ENCODE data around the gene TMEM255B.
A peak's percentile ranks its signal among the peaks of the same experiment; 100 is the strongest.

Gene TMEM255B

DNA sequence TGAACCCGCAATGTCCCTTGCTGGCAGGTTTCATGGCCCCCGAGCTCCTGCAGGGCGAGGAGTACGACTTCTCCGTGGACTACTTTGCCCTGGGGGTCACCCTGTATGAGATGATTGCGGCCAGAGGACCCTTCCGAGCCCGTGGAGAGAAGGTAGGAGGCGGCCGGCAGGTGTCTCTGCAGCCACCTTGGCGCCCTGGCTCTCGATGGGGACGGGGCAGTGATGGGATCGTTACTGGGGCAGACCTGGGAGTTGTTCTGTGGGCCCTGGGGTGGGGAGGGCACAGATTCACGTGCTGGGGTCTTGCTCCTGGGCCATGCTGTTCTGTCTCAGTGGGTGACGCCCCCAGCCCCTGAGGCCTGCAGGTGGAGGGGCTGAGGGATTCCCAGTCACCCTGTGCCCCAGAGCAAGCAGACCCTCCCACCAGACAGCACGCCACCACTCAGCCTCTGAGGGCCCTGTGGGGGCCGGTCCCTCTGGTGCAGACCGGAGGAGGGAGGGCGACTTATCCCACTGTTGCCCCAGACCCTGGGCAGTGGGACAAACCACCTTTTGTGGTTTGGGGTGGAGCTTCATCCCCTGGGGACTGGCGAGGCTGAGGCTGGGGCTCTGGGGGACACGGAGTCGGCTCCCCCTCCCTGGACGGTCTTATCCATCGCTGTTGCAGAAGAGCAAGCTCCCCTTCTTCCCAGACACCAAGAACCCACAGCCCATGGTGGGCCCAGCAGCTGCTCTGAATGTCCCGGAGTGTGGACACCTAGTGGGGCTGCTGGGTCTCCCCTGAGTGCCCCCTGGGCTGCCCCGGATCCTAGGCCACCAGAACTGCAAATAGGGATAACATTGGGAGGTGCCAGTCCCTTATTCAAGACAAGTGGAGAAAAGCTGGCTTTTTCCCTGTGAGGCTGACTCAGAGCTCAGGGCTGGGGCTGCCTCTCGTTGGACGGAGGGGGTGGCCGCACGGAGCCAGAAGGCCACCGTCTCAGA is 27.5 kb upstream of the TMEM255B start:
- H3K9me3 Mint-ChIP-seq = no peaks in the 10 kb centered on the region
- no peaks in the 10 kb centered on the region for H3K27me3 Mint-ChIP-seq
- no peak overlapping the region for H3K27ac Mint-ChIP-seq
- no peak for ATAC-seq
- no peaks in the 10 kb centered on the region for H3K36me3 Mint-ChIP-seq
- H3K4me1 Mint-ChIP-seq = peaks cover 10% of the 10 kb centered on the region
- H3K4me3 Mint-ChIP-seq = no peak overlapping the region

DNA sequence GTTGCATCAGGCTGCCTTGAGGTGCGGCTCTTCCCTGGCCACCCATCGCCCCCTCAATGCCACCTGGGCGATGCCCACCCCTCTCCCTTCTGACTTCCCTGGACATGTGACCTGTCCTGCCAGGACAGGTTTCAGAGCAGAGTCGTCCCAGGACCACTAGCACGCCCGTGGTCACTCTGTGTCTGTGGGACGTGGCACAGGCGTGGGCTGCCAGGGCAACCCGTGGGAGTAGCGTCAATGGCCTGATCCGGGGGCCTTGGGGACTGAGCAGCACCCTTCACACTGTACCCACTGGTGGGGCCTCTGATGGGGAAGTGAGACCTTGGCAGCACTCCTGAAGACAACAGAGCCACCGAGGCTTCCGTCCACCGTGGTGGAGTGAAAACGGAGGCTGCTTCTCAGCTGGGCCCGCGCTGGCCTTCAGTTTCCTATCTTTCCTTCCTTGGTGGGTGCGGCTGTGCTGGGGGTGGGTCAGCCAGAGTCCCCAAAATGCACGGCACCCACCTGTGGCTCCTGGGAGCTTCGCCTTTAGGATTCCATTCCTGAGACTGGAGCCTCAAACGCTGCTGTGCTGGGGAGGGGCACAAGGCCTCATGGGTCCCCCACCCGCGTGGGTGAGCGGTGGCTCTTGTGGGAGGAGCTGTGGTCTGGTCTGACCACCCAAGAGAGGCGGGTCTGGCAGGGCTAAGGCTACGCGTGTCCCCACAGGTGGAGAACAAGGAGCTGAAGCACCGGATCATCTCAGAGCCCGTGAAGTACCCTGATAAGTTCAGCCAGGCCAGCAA is 26.7 kb upstream of the TMEM255B start:
- no peak overlapping the region for H3K4me3 Mint-ChIP-seq
- H3K4me1 Mint-ChIP-seq = peaks cover 10% of the 10 kb centered on the region
- no peaks in the 10 kb centered on the region for H3K9me3 Mint-ChIP-seq
- peaks cover under 1% of the 10 kb centered on the region for H3K27me3 Mint-ChIP-seq
- no peaks in the 10 kb centered on the region for H3K36me3 Mint-ChIP-seq
- no peak overlapping the region for H3K27ac Mint-ChIP-seq
- peak; percentile 25 for ATAC-seq

DNA sequence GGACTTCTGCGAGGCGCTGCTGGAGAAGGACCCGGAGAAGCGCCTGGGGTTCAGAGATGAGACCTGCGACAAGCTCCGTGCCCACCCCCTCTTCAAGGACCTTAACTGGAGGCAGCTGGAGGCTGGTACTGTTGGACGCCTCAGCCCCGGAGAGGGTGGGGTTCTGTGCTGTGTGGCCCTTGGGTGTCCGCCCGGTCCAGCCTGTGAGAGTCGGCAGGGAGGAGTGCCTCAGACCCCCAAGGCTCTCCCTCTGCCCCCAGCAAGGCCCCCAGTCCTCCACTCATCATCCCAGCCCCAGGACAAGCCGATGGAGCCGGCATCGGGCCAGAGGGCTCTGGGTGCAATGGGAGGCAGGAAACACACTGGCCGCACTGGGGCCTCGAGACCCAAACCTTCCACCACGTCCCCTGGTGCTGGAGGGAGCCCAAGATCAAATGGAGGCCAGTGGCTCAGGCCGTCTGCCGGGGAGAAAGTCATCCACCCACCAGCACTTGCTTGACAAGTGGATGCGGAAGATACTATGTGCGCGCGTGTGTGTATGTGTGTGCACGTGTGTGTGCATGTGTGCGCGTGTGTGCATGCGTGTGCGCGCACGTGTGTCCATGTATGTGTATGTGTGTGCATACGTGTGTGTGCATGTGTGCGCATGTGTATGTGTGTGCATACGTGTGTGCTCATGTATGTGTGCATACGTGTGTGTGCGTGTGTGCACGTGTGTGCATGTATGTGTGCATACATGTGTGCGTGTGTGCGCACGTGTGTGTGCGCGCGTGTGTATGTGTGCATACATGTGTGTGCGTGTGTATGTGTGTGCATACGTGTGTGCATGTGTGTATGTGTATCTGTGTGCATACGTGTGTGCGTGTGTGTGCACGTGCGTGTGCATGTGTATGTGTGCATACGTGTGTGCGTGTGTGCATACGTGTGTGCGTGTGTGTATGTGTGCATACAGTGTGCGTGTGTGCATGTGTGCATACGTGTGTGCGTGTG is 25.8 kb upstream of the TMEM255B start:
- ATAC-seq = no peak
- Mint-ChIP-seq H3K36me3 (no peaks in the 10 kb centered on the region), H3K4me1 (peaks cover 10% of the 10 kb centered on the region), H3K27me3 (peaks cover 9% of the 10 kb centered on the region), H3K27ac (no peak overlapping the region), H3K9me3 (no peaks in the 10 kb centered on the region), H3K4me3 (no peak overlapping the region)

DNA sequence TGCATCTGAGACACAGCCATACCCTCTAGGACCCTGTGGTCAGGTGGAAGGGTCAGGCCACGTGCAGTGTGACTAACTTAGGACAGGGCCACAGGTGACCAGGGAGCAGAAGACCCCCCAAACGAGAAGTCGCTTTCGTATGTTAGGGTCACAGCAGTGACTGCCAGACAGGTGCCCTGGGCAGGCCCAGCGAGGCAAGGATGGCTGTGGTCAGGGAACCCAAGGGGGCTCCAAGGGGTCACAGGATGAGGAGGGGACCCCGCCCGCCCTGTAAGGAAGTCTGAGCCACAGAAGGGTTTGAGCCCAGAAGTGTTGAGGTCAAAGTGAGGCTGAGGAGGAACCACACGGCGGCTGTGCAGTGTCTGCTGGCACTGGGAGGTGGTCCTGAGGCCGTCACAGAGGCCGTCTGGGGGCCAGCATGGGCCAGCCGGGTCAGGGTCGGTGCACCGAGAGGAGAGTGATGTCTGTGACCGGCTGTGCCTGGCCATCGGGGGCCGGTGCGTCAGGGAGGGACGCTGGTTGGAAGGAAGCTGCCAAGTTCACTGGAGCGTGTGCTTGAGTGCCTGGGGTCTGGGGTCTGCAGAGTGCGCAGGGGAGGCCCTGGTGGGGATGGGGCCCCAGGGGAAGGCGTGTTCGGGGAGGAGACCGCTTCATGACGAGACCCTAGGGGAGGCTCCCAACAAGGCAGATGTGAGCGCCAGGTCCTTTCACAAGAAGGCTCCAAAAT is 24.8 kb upstream of the TMEM255B start:
- Mint-ChIP-seq H3K4me1 (peaks cover 10% of the 10 kb centered on the region), H3K27ac (no peak overlapping the region), H3K36me3 (no peaks in the 10 kb centered on the region), H3K27me3 (peaks cover 13% of the 10 kb centered on the region), H3K4me3 (no peak overlapping the region), H3K9me3 (no peaks in the 10 kb centered on the region)
- no peak for ATAC-seq

DNA sequence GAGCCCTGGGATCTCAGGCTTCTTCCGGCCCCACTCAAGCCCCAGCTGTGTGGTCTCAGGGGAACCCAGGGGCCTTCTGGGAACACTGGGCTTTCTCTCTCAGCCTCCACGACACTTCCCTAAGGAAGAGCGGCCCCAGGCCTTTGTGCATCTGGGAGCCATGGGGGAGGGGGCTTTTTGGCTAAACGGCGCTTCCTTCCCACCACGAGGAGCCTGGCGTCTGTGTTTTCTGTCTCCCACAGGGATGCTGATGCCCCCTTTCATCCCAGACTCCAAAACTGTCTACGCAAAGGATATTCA is 24.2 kb upstream of the TMEM255B start:
- peaks cover 18% of the 10 kb centered on the region for H3K27me3 Mint-ChIP-seq
- no peak overlapping the region for H3K27ac Mint-ChIP-seq
- no peak overlapping the region for H3K4me3 Mint-ChIP-seq
- ATAC-seq = no peak
- H3K9me3 Mint-ChIP-seq = no peaks in the 10 kb centered on the region
- H3K36me3 Mint-ChIP-seq = no peaks in the 10 kb centered on the region
- H3K4me1 Mint-ChIP-seq = peaks cover 10% of the 10 kb centered on the region

DNA sequence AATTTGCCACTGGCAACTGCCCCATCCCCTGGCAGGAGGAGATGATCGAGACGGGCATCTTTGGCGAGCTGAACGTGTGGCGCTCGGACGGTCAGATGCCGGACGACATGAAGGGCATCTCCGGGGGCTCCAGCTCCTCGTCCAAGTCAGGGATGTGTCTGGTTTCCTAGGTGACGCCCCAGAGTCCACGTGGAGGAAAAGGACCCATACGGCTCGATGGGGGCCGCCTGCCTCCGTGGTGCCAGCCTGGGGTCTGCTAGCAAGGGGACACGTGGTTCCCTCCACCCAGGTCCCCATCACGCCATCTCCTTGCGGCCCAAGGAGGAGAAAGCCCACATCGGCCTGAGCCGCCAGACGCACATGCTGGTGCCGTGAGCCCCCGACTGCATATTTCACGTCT is 23.8 kb upstream of the TMEM255B start:
- no peak overlapping the region for H3K4me3 Mint-ChIP-seq
- H3K9me3 Mint-ChIP-seq = no peaks in the 10 kb centered on the region

DNA sequence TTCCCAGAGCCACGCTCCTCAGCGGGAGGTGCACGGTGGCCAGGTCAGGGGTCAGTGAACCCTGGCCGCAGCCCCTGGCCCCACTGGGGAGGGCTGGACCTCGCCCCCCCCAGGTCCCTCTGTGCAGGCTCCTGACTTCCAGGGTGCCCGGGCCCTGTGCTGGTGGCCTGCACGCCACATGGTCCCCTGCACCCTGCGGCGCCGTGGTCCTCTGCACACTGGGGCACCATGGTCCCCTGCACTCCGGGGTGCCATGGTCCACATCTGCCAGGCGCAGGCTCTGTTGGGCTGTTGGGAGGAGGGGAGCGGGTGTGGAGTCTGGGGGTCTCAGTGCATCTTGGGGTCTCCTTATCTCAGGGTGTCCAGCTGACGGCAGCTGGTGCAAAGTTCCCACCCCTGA is 23.3 kb upstream of the TMEM255B start:
- Mint-ChIP-seq H3K27ac (no peak overlapping the region), H3K4me1 (peaks cover 10% of the 10 kb centered on the region), H3K9me3 (no peaks in the 10 kb centered on the region), H3K27me3 (peaks cover 28% of the 10 kb centered on the region), H3K4me3 (no peak overlapping the region), H3K36me3 (no peaks in the 10 kb centered on the region)
- ATAC-seq = peak; percentile 14

More for the DNA sequence above, 23.8 kb upstream of the TMEM255B start:
- Mint-ChIP-seq H3K36me3 (no peaks in the 10 kb centered on the region), H3K4me1 (peaks cover 10% of the 10 kb centered on the region), H3K27me3 (peaks cover 22% of the 10 kb centered on the region), H3K27ac (no peak overlapping the region)
- no peak for ATAC-seq

DNA sequence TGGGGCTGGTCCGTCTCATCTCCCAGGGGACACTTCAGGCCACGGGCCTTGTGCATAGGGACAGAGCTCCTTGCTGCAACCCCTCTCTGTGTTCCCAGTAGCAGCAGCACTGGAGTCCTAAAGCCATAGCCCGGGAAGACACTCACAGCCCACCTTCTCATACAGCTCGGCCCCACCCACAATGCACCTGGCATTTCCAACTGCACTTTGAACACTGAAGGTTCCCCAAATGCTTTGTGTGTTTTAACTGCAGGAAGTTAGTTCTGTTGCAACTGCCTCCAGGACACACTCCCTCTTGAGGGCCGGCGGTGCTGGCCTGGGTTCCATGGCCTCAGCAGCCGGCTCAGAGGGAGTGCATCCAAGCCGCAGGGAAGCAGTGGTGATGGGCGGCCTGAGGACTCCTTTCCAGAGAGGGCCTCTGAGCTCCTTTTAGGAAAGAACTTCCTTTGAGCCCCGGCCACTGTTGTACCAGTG is 22.7 kb upstream of the TMEM255B start:
- H3K4me3 Mint-ChIP-seq = no peak overlapping the region
- H3K4me1 Mint-ChIP-seq = peaks cover 12% of the 10 kb centered on the region
- H3K9me3 Mint-ChIP-seq = no peaks in the 10 kb centered on the region
- peaks cover 33% of the 10 kb centered on the region for H3K27me3 Mint-ChIP-seq
- no peak overlapping the region for H3K27ac Mint-ChIP-seq
- H3K36me3 Mint-ChIP-seq = no peaks in the 10 kb centered on the region
- no peak for ATAC-seq

DNA sequence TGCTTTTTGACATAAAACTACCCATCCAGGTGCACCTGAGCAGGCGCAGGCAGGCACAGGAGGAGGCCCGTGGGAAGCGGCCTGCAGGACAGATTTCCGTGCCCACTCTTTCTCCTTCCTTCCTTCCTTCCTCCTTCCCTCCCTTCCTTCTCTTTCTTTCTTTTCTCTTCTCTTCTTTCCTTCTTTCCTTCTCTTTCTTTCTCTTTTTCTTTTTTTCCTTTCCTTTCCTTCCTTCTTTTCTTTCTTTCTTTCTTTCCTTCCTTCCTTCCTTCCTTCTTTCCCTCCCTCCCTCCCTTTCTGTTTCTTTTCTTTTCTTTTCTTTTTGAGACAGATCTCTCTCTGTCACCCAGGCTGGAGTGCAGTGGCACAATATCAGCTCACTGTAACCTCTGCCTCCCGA is 21.2 kb upstream of the TMEM255B start:
- H3K27me3 Mint-ChIP-seq = peaks cover 47% of the 10 kb centered on the region
- H3K36me3 Mint-ChIP-seq = no peaks in the 10 kb centered on the region
- ATAC-seq = no peak
- H3K4me1 Mint-ChIP-seq = peaks cover 6% of the 10 kb centered on the region
- H3K4me3 Mint-ChIP-seq = no peak overlapping the region
- H3K27ac Mint-ChIP-seq = no peak overlapping the region
- H3K9me3 Mint-ChIP-seq = no peaks in the 10 kb centered on the region

DNA sequence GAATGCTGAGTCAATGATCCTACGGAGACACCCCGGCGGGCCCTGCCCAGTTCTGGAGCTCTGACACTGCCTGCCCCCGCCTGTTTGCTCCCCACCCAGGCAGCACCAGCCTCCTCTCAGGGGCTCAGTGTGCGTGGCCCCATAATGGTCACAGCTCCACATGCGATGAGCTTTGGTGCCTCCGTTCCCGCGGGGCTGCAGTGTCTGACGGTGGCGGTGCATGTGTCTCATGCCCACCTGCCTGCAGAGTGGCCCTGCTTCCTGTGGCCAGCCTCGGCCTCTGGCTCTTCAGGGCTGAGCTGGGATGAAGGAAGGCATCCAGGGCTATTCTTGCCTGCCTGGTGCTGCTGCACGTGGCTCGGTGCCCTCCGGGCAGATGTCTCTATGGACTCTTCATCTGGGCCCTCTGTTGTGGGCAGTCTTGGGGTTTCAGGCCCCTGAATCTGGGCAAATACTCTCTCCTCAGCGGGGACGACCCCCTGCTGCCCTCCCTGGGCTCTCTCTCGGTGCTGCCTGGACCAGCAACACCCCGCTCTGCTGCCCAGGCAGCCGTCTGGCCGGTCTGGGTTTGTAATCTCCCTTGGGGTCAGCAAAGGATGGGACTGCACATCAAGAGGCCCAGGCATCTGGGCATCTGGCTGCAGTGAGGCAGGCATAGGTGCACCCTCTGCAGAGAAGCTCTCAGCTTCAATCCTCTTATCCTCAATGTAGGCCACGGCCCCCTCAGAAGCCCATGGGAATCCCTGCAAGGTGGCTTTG is 19.3 kb upstream of the TMEM255B start:
- no peak for ATAC-seq
- Mint-ChIP-seq H3K27me3 (peaks cover 63% of the 10 kb centered on the region), H3K36me3 (no peaks in the 10 kb centered on the region), H3K4me3 (no peak overlapping the region), H3K4me1 (peaks cover 9% of the 10 kb centered on the region), H3K9me3 (no peaks in the 10 kb centered on the region), H3K27ac (no peak overlapping the region)

DNA sequence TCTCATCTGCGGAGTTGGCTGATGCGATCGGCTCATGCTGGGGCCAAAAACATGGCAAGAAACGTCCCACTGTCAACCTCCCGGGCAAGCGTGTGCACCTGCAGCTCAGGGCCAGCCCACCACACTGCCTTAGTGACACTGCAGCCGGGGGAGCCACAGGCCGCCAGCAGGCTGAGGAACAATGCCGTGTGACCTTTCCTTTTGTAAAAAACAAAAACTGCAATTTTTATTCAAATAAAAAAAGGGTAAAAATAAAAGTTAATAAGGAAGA is 18.8 kb upstream of the TMEM255B start:
- Mint-ChIP-seq H3K36me3 (no peaks in the 10 kb centered on the region), H3K27ac (no peak overlapping the region), H3K4me3 (no peak overlapping the region), H3K4me1 (peaks cover 12% of the 10 kb centered on the region), H3K9me3 (no peaks in the 10 kb centered on the region), H3K27me3 (peaks cover 68% of the 10 kb centered on the region)
- no peak for ATAC-seq

DNA sequence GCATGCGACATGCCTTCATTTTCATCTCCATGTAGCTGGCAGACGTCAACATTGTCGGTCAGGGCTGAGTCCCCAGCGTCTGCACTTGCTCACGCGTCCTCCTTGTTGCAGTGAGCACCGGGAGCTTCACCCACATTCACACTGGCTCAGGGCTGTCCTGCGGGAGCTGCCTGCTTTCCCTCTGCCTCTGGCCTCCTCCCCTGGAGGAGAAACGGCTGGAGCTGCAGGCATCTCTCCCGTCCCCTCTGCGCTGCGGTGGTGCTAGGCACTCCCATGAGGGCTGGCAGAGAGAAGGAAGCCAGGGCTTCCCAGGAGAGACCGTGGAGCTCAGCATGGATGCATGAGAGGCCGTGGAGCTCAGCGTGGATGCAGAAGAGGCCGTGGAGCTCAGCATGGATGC is 18.4 kb upstream of the TMEM255B start:
- Mint-ChIP-seq H3K27ac (no peak overlapping the region), H3K36me3 (no peaks in the 10 kb centered on the region), H3K4me3 (no peak overlapping the region), H3K9me3 (no peaks in the 10 kb centered on the region), H3K4me1 (peaks cover 12% of the 10 kb centered on the region), H3K27me3 (peaks cover 72% of the 10 kb centered on the region)
- ATAC-seq = no peak

DNA sequence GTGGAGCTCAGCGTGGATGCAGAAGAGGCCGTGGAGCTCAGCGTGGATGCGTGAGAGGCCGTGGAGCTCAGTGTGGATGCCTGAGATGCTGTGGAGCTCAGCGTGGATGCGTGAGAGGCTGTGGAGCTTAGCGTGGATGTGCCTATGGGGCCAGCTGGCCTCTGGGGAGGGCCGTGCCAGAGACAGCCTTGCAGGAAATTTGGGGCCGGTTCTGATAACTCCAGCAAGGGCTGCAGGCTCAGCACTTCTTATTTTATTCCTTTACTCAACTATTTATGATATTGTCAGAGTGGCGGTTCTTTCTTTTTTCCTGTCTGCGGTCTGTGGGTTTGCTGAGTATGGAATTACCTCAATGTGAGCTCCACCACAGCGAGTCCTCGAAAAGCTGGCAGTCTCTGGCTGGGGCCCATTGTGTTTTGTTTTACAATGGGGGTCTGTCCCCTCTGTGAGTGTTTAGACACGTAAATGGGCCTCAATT is 17.8 kb upstream of the TMEM255B start:
- Mint-ChIP-seq H3K9me3 (no peaks in the 10 kb centered on the region), H3K4me3 (no peak overlapping the region), H3K36me3 (no peaks in the 10 kb centered on the region), H3K27me3 (peaks cover 77% of the 10 kb centered on the region), H3K4me1 (peaks cover 12% of the 10 kb centered on the region), H3K27ac (no peak overlapping the region)
- no peak for ATAC-seq

DNA sequence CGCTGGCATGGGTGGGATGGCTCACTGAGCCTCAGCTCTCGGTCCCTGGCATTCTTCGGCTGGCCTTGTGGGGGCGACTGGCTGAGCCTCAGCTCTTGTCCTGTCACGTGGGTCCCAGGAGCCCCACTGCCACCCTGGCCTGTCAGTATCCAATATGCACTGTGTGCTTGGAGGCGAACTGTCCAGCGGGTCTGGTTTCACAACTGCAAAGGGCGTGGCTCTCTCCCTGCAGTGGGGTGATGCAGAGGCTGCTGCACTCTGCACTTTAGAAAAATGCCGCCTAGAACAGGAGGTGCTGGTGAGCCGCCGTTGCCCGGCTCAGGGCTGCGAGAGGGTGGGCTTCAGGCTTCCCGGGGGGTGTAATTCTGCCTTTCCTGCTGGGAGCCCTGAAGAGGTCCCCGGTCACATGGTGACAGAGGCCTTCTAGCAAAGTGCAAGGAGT is 17.0 kb upstream of the TMEM255B start:
- H3K27me3 Mint-ChIP-seq = peaks cover 78% of the 10 kb centered on the region
- no peaks in the 10 kb centered on the region for H3K36me3 Mint-ChIP-seq
- no peak for ATAC-seq
- no peak overlapping the region for H3K4me3 Mint-ChIP-seq
- peaks cover 12% of the 10 kb centered on the region for H3K4me1 Mint-ChIP-seq
- H3K9me3 Mint-ChIP-seq = no peaks in the 10 kb centered on the region
- H3K27ac Mint-ChIP-seq = no peak overlapping the region
